Ascending aorta (tissue), 2 donors: Measurements from ENCODE around the gene SOSTDC1. TPM values are rescaled to one million over a fixed set of nuclear protein-coding genes. Genes with fewer than 3 reads are reported as not detected.
"Not testable (repeated sequence)": the region's sequence is repeated elsewhere in the genome, so short reads cannot be mapped to it uniquely, and the experiment has no call there.

ENCODE experiments used
- DNase-seq, 2 donors: peaks; one replicate each; pipeline ENCODE4 v3.0.0-alpha.2; 2019; ENCODE audit warnings: low spot score in 2 of 2
- H3K27ac ChIP-seq, 2 donors: fragments of 200-600 bp; sonication (generic); one replicate each; pipeline ENCODE4 v1.5.1; 2016 to 2017; ENCODE audit warnings: mild to moderate bottlenecking in 1 of 2
- H3K27me3 ChIP-seq: fragments of 200-600 bp; sonication (generic); one replicate; pipeline ENCODE4 v1.5.1; 2017
- H3K36me3 ChIP-seq, 2 donors: fragments of 200-600 bp; sonication (generic); one replicate each; pipeline ENCODE4 v1.5.1; 2016
- H3K4me1 ChIP-seq, 2 donors: fragments of 200-600 bp; sonication (generic); one replicate each; pipeline ENCODE4 v1.5.1; 2016 to 2017; ENCODE audit warnings: mild to moderate bottlenecking in 1 of 2
- H3K4me3 ChIP-seq, 2 donors: fragments of 200-600 bp; sonication (generic); one replicate each; pipeline ENCODE4 v1.5.1; 2016 to 2017; ENCODE audit warnings: mild to moderate bottlenecking in 1 of 2
- H3K9me3 ChIP-seq, 2 donors: fragments of 200-600 bp; sonication (generic); one replicate each; pipeline ENCODE4 v1.5.1; 2016
- CTCF ChIP-seq, 3 experiments: fragments of 200-600 bp in 2 of 3; fragments of 450-650 bp in 1 of 3; sonication (generic) in 2 of 3; IDR thresholded peaks; one replicate each; pipeline ENCODE4 v1.5.1; 2016 to 2019; ENCODE audit warnings: antibody characterized with exemption in 3 of 3, mild to moderate bottlenecking in 1 of 3, moderate library complexity in 1 of 3
- intact Hi-C: fragments of 100-400 bp; cut with DNase I; formaldehyde crosslinking; loops from one replicate; pipeline ENCODE4 v1.15.1; 2023
- total RNA-seq: library from RNA; depleted of rRNA; stranded (reverse); fragments of >200 nt; gene quantifications from one replicate; pipeline ENCODE4 v1.1.0, GENCODE V29; 2016

The SOSTDC1 gene
- total RNA-seq, 1 donor from 2014 or later = not detected

DNA sequence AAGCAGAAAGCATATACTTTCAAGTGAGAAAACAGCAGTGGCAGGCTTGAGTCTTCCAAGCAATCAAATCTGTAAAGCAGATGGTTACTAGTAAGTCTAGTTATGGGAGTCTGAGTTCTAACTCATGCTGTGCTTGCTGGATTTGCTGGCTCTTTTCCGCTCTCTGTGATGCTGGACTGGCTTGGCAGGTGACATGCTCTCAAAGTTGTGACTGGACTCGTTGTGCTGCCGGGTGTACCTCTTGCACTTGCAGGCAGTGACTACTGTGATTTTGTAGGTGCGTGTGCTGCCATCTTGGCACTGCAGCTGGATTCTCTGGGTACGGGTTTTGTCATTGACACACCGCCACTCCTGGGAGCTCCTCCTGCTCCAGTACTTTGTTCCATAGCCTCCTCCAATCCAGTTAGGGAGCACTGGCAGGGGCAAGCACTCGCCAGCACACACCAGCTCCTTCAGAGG lies 3.1 kb downstream of the SOSTDC1 start:
- Histone ChIP-seq H3K4me1 (no peaks in the 10 kb centered on the region), H3K9me3 (no peaks in the 10 kb centered on the region), H3K36me3 (no peaks in the 10 kb centered on the region), H3K4me3 (no peak overlapping the region), H3K27me3 (no peaks in the 10 kb centered on the region), H3K27ac (no peak overlapping the region)
- no peak for DNase-seq
- TF ChIP-seq CTCF (IDR thresholded peaks at IDR 0.05) = no peak
- intact Hi-C loops = no loop called here

- intact Hi-C loops = no loop called here
Measured at GRCh38 chr7:16460789-16461493, 4.6 kb downstream of the SOSTDC1 start.

GRCh38 chr7:16456303-16456702 lies 9.2 kb downstream of the SOSTDC1 start:
- H3K4me3 ChIP-seq, H3K4me1 ChIP-seq, H3K27ac ChIP-seq, H3K36me3 ChIP-seq, H3K9me3 ChIP-seq, DNase-seq, intact Hi-C loops, H3K27me3 ChIP-seq: not testable (repeated sequence)

More at GRCh38 chr7:16460789-16461493, 4.6 kb downstream of the SOSTDC1 start:
- DNase-seq = no peak
- Histone ChIP-seq H3K9me3 (no peaks in the 10 kb centered on the region), H3K4me1 (no peaks in the 10 kb centered on the region), H3K27ac (no peak overlapping the region), H3K4me3 (no peak overlapping the region), H3K36me3 (no peaks in the 10 kb centered on the region), H3K27me3 (no peaks in the 10 kb centered on the region)
- TF ChIP-seq CTCF (IDR thresholded peaks at IDR 0.05) = no peak

GRCh38 chr7:16455591-16455990 lies 9.9 kb downstream of the SOSTDC1 start:
- no peak for DNase-seq

GRCh38 chr7:16450366-16450765 lies 15.2 kb downstream of the SOSTDC1 start:
- H3K4me1 ChIP-seq = no peaks in the 10 kb centered on the region
- no peak for DNase-seq

More at GRCh38 chr7:16455591-16455990, 9.9 kb downstream of the SOSTDC1 start:
- H3K4me3 ChIP-seq = no peak overlapping the region
- no peaks in the 10 kb centered on the region for H3K4me1 ChIP-seq
- no peak overlapping the region for H3K27ac ChIP-seq
- H3K36me3 ChIP-seq = no peaks in the 10 kb centered on the region
- TF ChIP-seq CTCF (IDR thresholded peaks at IDR 0.05) = no peak
- intact Hi-C loops = no loop called here
- H3K27me3 ChIP-seq = no peaks in the 10 kb centered on the region
- no peaks in the 10 kb centered on the region for H3K9me3 ChIP-seq

More at GRCh38 chr7:16450366-16450765, 15.2 kb downstream of the SOSTDC1 start:
- H3K4me3 ChIP-seq = no peak overlapping the region
- TF ChIP-seq CTCF (IDR thresholded peaks at IDR 0.05) = no peak
- no peaks in the 10 kb centered on the region for H3K9me3 ChIP-seq
- H3K27ac ChIP-seq = no peak overlapping the region
- no peaks in the 10 kb centered on the region for H3K36me3 ChIP-seq
- no peaks in the 10 kb centered on the region for H3K27me3 ChIP-seq
- intact Hi-C loops = no loop called here
